PC-9 (cell line): Measurements from ENCODE around the gene SPP1. TPM values are rescaled to one million over a fixed set of nuclear protein-coding genes. Genes with fewer than 3 reads are reported as not detected.

ENCODE experiments used
- BruUV-seq: library from RNA; stranded (reverse); fragments of 400-500 nt; replicated peaks from 2 replicates; lab custom pipeline; 2021; lab: Mats Ljungman, UMichigan
- CTCF ChIA-PET: fragments of 300-600 bp; sonication (Branson Sonifier 250); formaldehyde crosslinking; loops from one replicate; lab custom pipeline; 2022; ENCODE audit warnings: antibody characterized with exemption; lab: Charles Lee
- POLR2A ChIA-PET: fragments of 300-600 bp; sonication (Branson Sonifier 250); formaldehyde crosslinking; loops from one replicate; lab custom pipeline; 2022; ENCODE audit warnings: antibody characterized with exemption; ENCODE audit not compliant: unreplicated experiment; lab: Charles Lee
- DNase-seq, 2 experiments: peaks; one replicate each; pipeline versions ENCODE4 v3.0.0 to v3.0.0-alpha.2; 2015 to 2022; ENCODE audit warnings: mixed read lengths in 1 of 2
- H2AFZ ChIP-seq: fragments of 200-600 bp; sonication (generic); 2 replicates; pipeline ENCODE4 v1.8.1; 2017; ENCODE audit warnings: antibody characterized with exemption
- H3F3A ChIP-seq: fragments of 200-600 bp; sonication (generic); 2 replicates; pipeline ENCODE4 v1.8.1; 2017; ENCODE audit warnings: antibody characterized with exemption, mild to moderate bottlenecking, low read depth; ENCODE audit not compliant: insufficient read depth
- H3K27ac ChIP-seq: fragments of 200-600 bp; sonication (generic); 2 replicates; pipeline ENCODE4 v1.6.1; 2016; ENCODE audit warnings: mixed run types
- H3K27me3 ChIP-seq: fragments of 200-600 bp; sonication (generic); 2 replicates; pipeline ENCODE4 v1.6.1; 2016; ENCODE audit warnings: low read depth, mixed run types; ENCODE audit not compliant: insufficient read depth
- H3K36me3 ChIP-seq: fragments of 200-600 bp; sonication (generic); 2 replicates; pipeline ENCODE4 v1.6.1; 2016; ENCODE audit warnings: low read depth, mixed run types
- H3K4me1 ChIP-seq: fragments of 200-600 bp; sonication (generic); replicated peaks from 2 replicates; pipeline ENCODE4 v1.6.1; 2016; ENCODE audit warnings: mixed run types; ENCODE audit not compliant: insufficient read depth
- H3K4me2 ChIP-seq: fragments of 200-600 bp; sonication (generic); 2 replicates; pipeline ENCODE4 v1.6.1; 2017; ENCODE audit warnings: mixed run types
- H3K4me3 ChIP-seq: fragments of 200-600 bp; sonication (generic); 2 replicates; pipeline ENCODE4 v1.6.1; 2016; ENCODE audit warnings: mixed run types
- H3K79me2 ChIP-seq: fragments of 200-600 bp; sonication (generic); 2 replicates; pipeline ENCODE4 v1.6.1; 2017; ENCODE audit warnings: low read depth, mixed run types
- H3K9me2 ChIP-seq: fragments of 200-600 bp; sonication (generic); 2 replicates; pipeline ENCODE4 v1.8.1; 2017; ENCODE audit warnings: mild to moderate bottlenecking; ENCODE audit not compliant: insufficient read depth
- H3K9me3 ChIP-seq: fragments of 200-600 bp; sonication (generic); 2 replicates; pipeline ENCODE4 v1.8.1; 2016; ENCODE audit warnings: low read depth; ENCODE audit not compliant: insufficient read depth
- H4K20me1 ChIP-seq: fragments of 200-600 bp; sonication (generic); 2 replicates; pipeline ENCODE4 v1.8.1; 2017; ENCODE audit not compliant: insufficient read depth
- CTCF ChIP-seq: fragments of 200-600 bp; sonication (generic); conservative IDR thresholded peaks from 2 replicates; pipeline ENCODE4 v1.6.1; 2017; ENCODE audit warnings: mixed run types, antibody characterized with exemption, mild to moderate bottlenecking, moderate library complexity
- EZH2 ChIP-seq: fragments of 200-600 bp; sonication (generic); IDR thresholded peaks from 2 replicates; pipeline ENCODE4 v1.8.0; 2017; ENCODE audit warnings: antibody characterized with exemption, low read depth
- intact Hi-C: fragments of 100-400 bp; cut with micrococcal nuclease; formaldehyde crosslinking; loops from one replicate; pipeline ENCODE4 v1.10.0; 2022; ENCODE audit not compliant: unreplicated experiment
- total RNA-seq: library from RNA; stranded (reverse); gene quantifications from 2 replicates; pipeline ENCODE4 v1.2.3, GENCODE V29; 2021

Gene SPP1
- total RNA-seq, 1 experiment from 2014 or later: 212 TPM

DNA sequence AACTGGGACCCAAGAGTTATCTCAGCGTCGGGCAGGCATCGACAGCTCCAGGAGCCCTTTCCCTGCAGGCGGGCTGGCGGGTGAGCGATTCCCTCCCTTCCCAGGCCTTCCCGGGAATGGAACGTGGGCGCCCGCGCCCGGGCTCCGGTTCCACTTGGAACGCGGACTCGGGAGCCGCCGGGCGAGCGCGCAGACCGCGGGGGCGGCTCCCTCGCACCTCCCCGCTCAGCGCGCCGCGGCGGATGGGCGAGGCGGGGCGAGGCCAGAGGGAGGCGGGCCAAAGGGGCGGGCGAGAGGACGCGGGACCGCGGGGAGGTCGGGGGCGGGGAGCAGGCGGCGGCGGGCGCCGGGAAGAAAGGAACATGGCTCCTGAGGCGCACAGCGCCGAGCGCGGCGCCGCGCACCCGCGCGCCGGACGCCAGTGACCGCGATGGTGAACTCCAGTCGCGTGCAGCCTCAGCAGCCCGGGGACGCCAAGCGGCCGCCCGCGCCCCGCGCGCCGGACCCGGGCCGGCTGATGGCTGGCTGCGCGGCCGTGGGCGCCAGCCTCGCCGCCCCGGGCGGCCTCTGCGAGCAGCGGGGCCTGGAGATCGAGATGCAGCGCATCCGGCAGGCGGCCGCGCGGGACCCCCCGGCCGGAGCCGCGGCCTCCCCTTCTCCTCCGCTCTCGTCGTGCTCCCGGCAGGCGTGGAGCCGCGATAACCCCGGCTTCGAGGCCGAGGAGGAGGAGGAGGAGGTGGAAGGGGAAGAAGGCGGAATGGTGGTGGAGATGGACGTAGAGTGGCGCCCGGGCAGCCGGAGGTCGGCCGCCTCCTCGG, 32.0 kb downstream of the SPP1 start, which contains the start of gene PKD2:
Gene PKD2 (plus strand): TSS at position 332 of the 818 bp plus-strand sequence. CDS start 99 bp downstream, at position 431.
- POLR2A ChIA-PET: no interaction called here
- Histone ChIP-seq H3F3A (no peaks in the 10 kb centered on the region), H3K27ac (no peak within 1 kb of the TSS), H4K20me1 (no peaks in the 10 kb centered on the region), H3K9me2 (no peaks in the 10 kb centered on the region), H2AFZ (peak within 1 kb of the TSS; percentile 69), H3K79me2 (peaks cover 33% of the 10 kb centered on the region), H3K36me3 (no peaks in the 10 kb centered on the region), H3K9me3 (no peaks in the 10 kb centered on the region), H3K4me2 (peak within 1 kb of the TSS; percentile 86), H3K4me1 (peaks cover 13% of the 10 kb centered on the region), H3K27me3 (no peaks in the 10 kb centered on the region), H3K4me3 (peak within 1 kb of the TSS; percentile 74)
- no TSS peak for BruUV-seq
- TF ChIP-seq EZH2 (no peak), CTCF (no peak)
- intact Hi-C loops: no loop called here
- peak in 1 of 2 experiments; percentile 72 for DNase-seq
- CTCF ChIA-PET: no interaction called here

DNA sequence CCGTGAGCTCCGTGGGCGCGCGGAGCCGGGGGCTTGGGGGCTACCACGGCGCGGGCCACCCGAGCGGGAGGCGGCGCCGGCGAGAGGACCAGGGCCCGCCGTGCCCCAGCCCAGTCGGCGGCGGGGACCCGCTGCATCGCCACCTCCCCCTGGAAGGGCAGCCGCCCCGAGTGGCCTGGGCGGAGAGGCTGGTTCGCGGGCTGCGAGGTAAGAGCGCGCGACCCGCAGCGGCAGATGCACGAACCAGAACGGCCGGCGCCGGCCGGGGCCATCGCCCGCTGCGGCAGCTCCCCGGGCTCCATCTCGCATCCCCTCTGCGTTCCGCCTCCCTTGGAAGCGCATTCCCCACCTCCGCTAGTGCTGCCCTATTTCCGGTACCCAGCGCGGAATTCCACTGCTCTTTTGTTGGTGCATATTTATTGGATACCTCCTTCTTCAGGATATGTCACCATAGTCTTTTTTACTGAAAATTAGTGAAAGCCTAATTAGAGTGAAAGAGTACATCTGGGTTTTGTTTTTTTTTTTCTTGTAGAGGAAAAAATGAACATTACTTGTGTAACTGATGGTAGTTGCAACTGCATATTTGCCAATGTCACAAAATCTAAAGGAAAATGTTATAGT, 32.7 kb downstream of the SPP1 start:
- H3K9me3 ChIP-seq: no peaks in the 10 kb centered on the region
- H2AFZ ChIP-seq: peak overlapping the region; percentile 69
- no peaks in the 10 kb centered on the region for H3K36me3 ChIP-seq
- no peak for TF ChIP-seq EZH2
- TF ChIP-seq CTCF: no peak
- no peaks in the 10 kb centered on the region for H4K20me1 ChIP-seq
- H3F3A ChIP-seq: no peaks in the 10 kb centered on the region
- no peaks in the 10 kb centered on the region for H3K9me2 ChIP-seq
- no peak overlapping the region for H3K27ac ChIP-seq
- H3K4me2 ChIP-seq: peak overlapping the region; percentile 86
- CTCF ChIA-PET: interaction anchor here (1.0 kb wide), 1 partner anchor 25 kb away, joined by 8 read pairs; no protein-coding TSS in a partner anchor
- peaks cover 33% of the 10 kb centered on the region for H3K79me2 ChIP-seq
- H3K4me3 ChIP-seq: peak overlapping the region; percentile 74
- intact Hi-C loops: no loop called here
- no peaks in the 10 kb centered on the region for H3K27me3 ChIP-seq
- no TSS peak for BruUV-seq
- peaks cover 13% of the 10 kb centered on the region for H3K4me1 ChIP-seq
- POLR2A ChIA-PET: interaction anchor here (0.6 kb wide), 1 partner anchor 348 kb away, joined by 4 read pairs; no protein-coding TSS in a partner anchor
- peak; percentile 12 to 38 for DNase-seq

DNA sequence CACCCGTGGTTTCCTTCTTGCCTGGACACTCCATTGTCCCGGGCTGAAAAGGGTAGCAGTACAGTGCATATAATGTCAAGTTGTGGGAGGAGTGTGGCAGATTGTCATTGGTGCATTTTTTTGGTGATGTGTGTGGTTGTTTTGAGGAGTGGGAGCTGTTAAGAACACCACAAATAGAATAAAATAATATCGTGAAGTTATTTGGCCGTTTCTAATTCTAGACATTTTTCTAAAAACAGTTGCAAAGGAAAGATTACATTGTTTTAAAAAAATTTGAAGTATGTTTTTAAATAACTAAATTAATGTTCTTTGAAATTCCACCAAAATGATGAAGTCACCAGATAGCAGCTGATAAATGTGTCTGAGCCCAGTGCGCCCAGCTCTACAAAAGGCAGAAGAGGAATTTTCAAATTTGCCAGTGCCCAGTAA, 33.2 kb downstream of the SPP1 start:
- Histone ChIP-seq H3K27me3 (no peaks in the 10 kb centered on the region), H4K20me1 (no peaks in the 10 kb centered on the region), H3F3A (no peaks in the 10 kb centered on the region), H3K27ac (no peak overlapping the region), H2AFZ (peak overlapping the region; percentile 69), H3K9me2 (no peaks in the 10 kb centered on the region), H3K36me3 (no peaks in the 10 kb centered on the region), H3K4me2 (peak overlapping the region; percentile 86), H3K9me3 (no peaks in the 10 kb centered on the region), H3K4me3 (peak overlapping the region; percentile 74), H3K4me1 (peaks cover 13% of the 10 kb centered on the region), H3K79me2 (peaks cover 33% of the 10 kb centered on the region)
- intact Hi-C loops: no loop called here
- TF ChIP-seq CTCF (no peak), EZH2 (no peak)
- ChIA-PET POLR2A (interaction anchor here (0.6 kb wide), 1 partner anchor 349 kb away, joined by 4 read pairs; no protein-coding TSS in a partner anchor), CTCF (interaction anchor here (1.0 kb wide), 1 partner anchor 25 kb away, joined by 8 read pairs; no protein-coding TSS in a partner anchor)
- DNase-seq: no peak
- TSS peak; percentile 46 for BruUV-seq
